Lower leg skin (tissue), 3 donors: Measurements from ENCODE around the gene KMT2C.

Experiments
- POLR2A ChIP-seq, 2 donors: fragments of 450-650 bp; IDR thresholded peaks; one replicate each; pipeline ENCODE4 v1.6.1; 2016 to 2017; ENCODE audit warnings: antibody characterized with exemption in 2 of 2, mild to moderate bottlenecking in 1 of 2, moderate library complexity in 1 of 2
- TF ChIP-seq, protein P1 (sequence below), 3 donors: fragments of 450-650 bp; IDR thresholded peaks; one replicate each; pipeline ENCODE4 v1.5.1; 2016; ENCODE audit warnings: antibody characterized with exemption in 3 of 3, mild to moderate bottlenecking in 3 of 3, moderate library complexity in 2 of 3

- TF ChIP-seq, protein P1, sequence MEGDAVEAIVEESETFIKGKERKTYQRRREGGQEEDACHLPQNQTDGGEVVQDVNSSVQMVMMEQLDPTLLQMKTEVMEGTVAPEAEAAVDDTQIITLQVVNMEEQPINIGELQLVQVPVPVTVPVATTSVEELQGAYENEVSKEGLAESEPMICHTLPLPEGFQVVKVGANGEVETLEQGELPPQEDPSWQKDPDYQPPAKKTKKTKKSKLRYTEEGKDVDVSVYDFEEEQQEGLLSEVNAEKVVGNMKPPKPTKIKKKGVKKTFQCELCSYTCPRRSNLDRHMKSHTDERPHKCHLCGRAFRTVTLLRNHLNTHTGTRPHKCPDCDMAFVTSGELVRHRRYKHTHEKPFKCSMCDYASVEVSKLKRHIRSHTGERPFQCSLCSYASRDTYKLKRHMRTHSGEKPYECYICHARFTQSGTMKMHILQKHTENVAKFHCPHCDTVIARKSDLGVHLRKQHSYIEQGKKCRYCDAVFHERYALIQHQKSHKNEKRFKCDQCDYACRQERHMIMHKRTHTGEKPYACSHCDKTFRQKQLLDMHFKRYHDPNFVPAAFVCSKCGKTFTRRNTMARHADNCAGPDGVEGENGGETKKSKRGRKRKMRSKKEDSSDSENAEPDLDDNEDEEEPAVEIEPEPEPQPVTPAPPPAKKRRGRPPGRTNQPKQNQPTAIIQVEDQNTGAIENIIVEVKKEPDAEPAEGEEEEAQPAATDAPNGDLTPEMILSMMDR (IDR thresholded peaks at IDR 0.05): no peak
- TF ChIP-seq POLR2A (IDR thresholded peaks at IDR 0.05): no peak
Observed at GRCh38 chr7:152424348-152425108, 11.3 kb downstream of the KMT2C start.
